Endothelial cell of umbilical vein (primary cell): ENCODE results near the gene SCAI. TPM values are rescaled to one million over a fixed set of nuclear protein-coding genes. Genes with fewer than 3 reads are reported as not detected.

Source experiments
- BruUV-seq: library from RNA; stranded (reverse); fragments of 400-500 nt; replicated peaks from 2 replicates; lab custom pipeline; 2021; lab: Mats Ljungman, UMichigan
- CTCF ChIA-PET: fragments of 300-600, 350-600 bp; sonication (Branson Sonifier 250); formaldehyde crosslinking; loops from one replicate; lab custom pipeline; 2021; ENCODE audit warnings: antibody characterized with exemption, inconsistent platforms; lab: Charles Lee
- POLR2A ChIA-PET: fragments of 300-600, 350-600 bp; sonication (Branson Sonifier 250); formaldehyde crosslinking; loops from one replicate; lab custom pipeline; 2021; ENCODE audit warnings: antibody characterized with exemption, inconsistent platforms; lab: Charles Lee
- DNase-seq: peaks from one replicate; pipeline ENCODE4 v3.0.0-alpha.2; 2011; ENCODE audit warnings: low read depth, low spot score
- FAIRE-seq: peaks from 2 replicates; lab custom pipeline; 2011; peaks lifted over from hg19 to GRCh38; lab: Jason Lieb, UNC
- H2AFZ ChIP-seq: 2 replicates; pipeline ENCODE4 v1.6.0; 2012; ENCODE audit warnings: low read depth, low read length, control low read depth, inconsistent platforms
- H3K27ac ChIP-seq: 2 replicates; pipeline ENCODE4 v1.5.1; 2011; ENCODE audit warnings: low read depth, mild to moderate bottlenecking, control low read depth, low read length, moderate library complexity; ENCODE audit not compliant: insufficient read depth
- H3K27me3 ChIP-seq, 2 experiments: 2 replicates each; pipeline versions ENCODE4 v1.6.0 to v1.6.1; 2011; ENCODE audit warnings: low read length in 2 of 2, mixed read lengths in 1 of 2; ENCODE audit not compliant: control insufficient read depth in 2 of 2, insufficient read depth in 2 of 2
- H3K36me3 ChIP-seq, 2 experiments: 2 replicates in 1 of 2; 3 replicates in 1 of 2; pipeline ENCODE4 v1.5.1; 2011; ENCODE audit warnings: low read length in 2 of 2, mild to moderate bottlenecking in 1 of 2, moderate library complexity in 1 of 2; ENCODE audit not compliant: control insufficient read depth in 2 of 2, insufficient read depth in 2 of 2; ENCODE audit errors: extremely low read depth in 1 of 2
- H3K4me1 ChIP-seq: 3 replicates; pipeline ENCODE4 v1.5.1; 2011; ENCODE audit warnings: mild to moderate bottlenecking, low read length; ENCODE audit not compliant: control insufficient read depth, insufficient read depth; ENCODE audit errors: extremely low read depth
- H3K4me2 ChIP-seq: 2 replicates; pipeline ENCODE4 v1.6.1; 2011; ENCODE audit warnings: low read length, control low read depth, mixed read lengths; ENCODE audit not compliant: insufficient read depth
- H3K4me3 ChIP-seq, 3 experiments: fragments of 200-600 bp in 1 of 3; sonication (generic), shearing (Covaris generic) in 1 of 3; replicated peaks in 1 of 3; 2 replicates each; pipeline ENCODE4 v1.5.1; 2011 to 2016; ENCODE audit warnings: control low read depth in 3 of 3, low read length in 3 of 3, mild to moderate bottlenecking in 2 of 3, inconsistent platforms in 1 of 3, low read depth in 1 of 3, moderate library complexity in 1 of 3; ENCODE audit not compliant: insufficient read depth in 1 of 3
- H3K79me2 ChIP-seq: 2 replicates; pipeline ENCODE4 v1.6.0; 2012; ENCODE audit warnings: low read length, inconsistent platforms; ENCODE audit not compliant: control insufficient read depth, insufficient read depth
- H3K9ac ChIP-seq: replicated peaks from 2 replicates; pipeline ENCODE3; 2011; ENCODE audit warnings: low read length, control low read depth; ENCODE audit not compliant: insufficient read depth; ENCODE audit errors: extremely low read depth
- H3K9me1 ChIP-seq: replicated peaks from 3 replicates; pipeline ENCODE4 v1.6.0; 2011; ENCODE audit warnings: mild to moderate bottlenecking, low read length; ENCODE audit not compliant: control insufficient read depth, insufficient read depth; ENCODE audit errors: extremely low read depth
- H3K9me3 ChIP-seq: replicated peaks from 2 replicates; pipeline ENCODE4 v1.5.1; 2012; ENCODE audit warnings: low read length, inconsistent platforms; ENCODE audit not compliant: control insufficient read depth, insufficient read depth
- H4K20me1 ChIP-seq: replicated peaks from 2 replicates; pipeline ENCODE3; 2011; ENCODE audit warnings: mild to moderate bottlenecking, low read length; ENCODE audit not compliant: control insufficient read depth, insufficient read depth; ENCODE audit errors: extremely low read depth
- EZH2 ChIP-seq: IDR thresholded peaks from 2 replicates; pipeline ENCODE4 v1.6.1; 2012; ENCODE audit warnings: borderline replicate concordance, low read depth, mild to moderate bottlenecking, moderate library complexity, low read length, inconsistent platforms; ENCODE audit not compliant: severe bottlenecking
- FOS ChIP-seq: IDR thresholded peaks from 2 replicates; pipeline ENCODE4 v1.6.1; 2011; ENCODE audit warnings: mild to moderate bottlenecking, low read length, moderate library complexity, borderline replicate concordance; ENCODE audit not compliant: insufficient read depth
- GATA2 ChIP-seq: IDR thresholded peaks from 2 replicates; pipeline ENCODE4 v1.7.0; 2011; ENCODE audit warnings: low read depth, mild to moderate bottlenecking, moderate library complexity, mixed read lengths, low read length; ENCODE audit not compliant: insufficient read length, insufficient read depth
- JUN ChIP-seq: IDR thresholded peaks from 2 replicates; pipeline ENCODE4 v1.6.1; 2011; ENCODE audit warnings: borderline replicate concordance, low read depth; ENCODE audit not compliant: insufficient read length, insufficient read depth
- MYC ChIP-seq: IDR thresholded peaks from one replicate; pipeline ENCODE4 v1.6.1; 2011; ENCODE audit warnings: mild to moderate bottlenecking, low read depth, low read length
- POLR2A ChIP-seq: IDR thresholded peaks from 2 replicates; pipeline ENCODE4 v1.6.1; 2012; ENCODE audit warnings: low read depth, mild to moderate bottlenecking, control low read depth, low read length
- POLR2AphosphoS5 ChIP-seq: IDR thresholded peaks from 2 replicates; pipeline ENCODE4 v1.6.1; 2012; ENCODE audit warnings: low read depth, mild to moderate bottlenecking, control low read depth, low read length, moderate library complexity; ENCODE audit not compliant: insufficient read depth
- dilution Hi-C: fragments of 300-500 bp; cut with MboI; formaldehyde crosslinking; loops from one replicate; pipeline ENCODE4 v1.15.0; 2019; ENCODE audit warnings: low sequenced_read_pairs; ENCODE audit not compliant: extremely low pct_ligation_motif_present
- intact Hi-C: fragments of 100-400 bp; cut with micrococcal nuclease; formaldehyde crosslinking; loops from one replicate; pipeline ENCODE4 v1.10.0; 2022
- polyA plus RNA-seq, 4 experiments: library from polyadenylated mRNA; depleted of rRNA in 3 of 4; stranded (reverse) in 3 of 4; unstranded in 1 of 4; fragments of >200 nt; gene quantifications; 2 replicates each; pipeline versions ENCODE4 v1.2.1 to v1.2.3, GENCODE V29; 2011 to 2012; ENCODE audit warnings: missing spikeins in 1 of 4
- total RNA-seq: library from RNA; stranded (reverse); gene quantifications from 2 replicates; pipeline ENCODE4 v1.2.3, GENCODE V29; 2021
- TF ChIP-seq, protein P1 (sequence below): IDR thresholded peaks from 2 replicates; pipeline ENCODE4 v1.6.1; 2011; ENCODE audit not compliant: insufficient read depth, insufficient read length
- TF ChIP-seq, protein P2 (sequence below), 2 donors: IDR thresholded peaks; 1 replicate in 1 of 2; 2 replicates in 1 of 2; pipeline ENCODE4 v1.5.1; 2011; ENCODE audit warnings: low read length in 2 of 2, mild to moderate bottlenecking in 2 of 2, moderate library complexity in 2 of 2, control low read depth in 1 of 2, inconsistent platforms in 1 of 2, low read depth in 1 of 2; ENCODE audit not compliant: insufficient read depth in 1 of 2; ENCODE audit errors: extremely low read depth in 1 of 2

The SCAI gene
- total and polyA plus RNA-seq, 2 donors (not counting 3 experiments of a cell fraction or from before 2014, with no cell fraction given), result 2.0 to 9.3 TPM

DNA sequence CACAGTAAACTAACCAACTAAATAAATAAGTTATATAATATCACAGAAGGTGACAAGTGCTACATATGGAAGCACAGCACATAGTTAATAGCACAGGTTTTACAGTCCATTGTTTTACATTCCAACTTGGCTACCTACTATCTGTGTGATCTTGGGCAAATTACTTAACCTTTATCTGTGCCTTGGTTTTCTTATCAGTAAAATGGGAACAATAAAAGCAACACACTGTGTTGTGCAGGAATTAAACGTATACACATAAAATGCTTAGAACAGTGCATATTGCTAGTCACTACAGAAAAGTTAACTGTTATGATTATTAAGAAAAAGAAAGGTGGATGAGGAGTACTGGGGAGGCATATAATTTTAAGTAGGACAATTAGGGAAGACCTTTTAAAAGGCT, 159.6 kb downstream of the SCAI start:
- Histone ChIP-seq H3K4me3 (no peak overlapping the region), H3K4me1 (no peaks in the 10 kb centered on the region), H4K20me1 (no peaks in the 10 kb centered on the region), H3K79me2 (no peaks in the 10 kb centered on the region), H3K36me3 (no peaks in the 10 kb centered on the region), H3K27ac (no peak overlapping the region), H3K9me1 (no peaks in the 10 kb centered on the region), H3K4me2 (no peak overlapping the region), H3K9ac (no peak overlapping the region), H3K9me3 (no peaks in the 10 kb centered on the region), H3K27me3 (no peaks in the 10 kb centered on the region), H2AFZ (no peak overlapping the region)
- no peak for FAIRE-seq
- dilution Hi-C loops (no loop called here), intact Hi-C loops (no loop called here)
- TF ChIP-seq POLR2A, result no peak
- no peak for TF ChIP-seq EZH2
- TF ChIP-seq MYC, result no peak
- TF ChIP-seq, protein P1, sequence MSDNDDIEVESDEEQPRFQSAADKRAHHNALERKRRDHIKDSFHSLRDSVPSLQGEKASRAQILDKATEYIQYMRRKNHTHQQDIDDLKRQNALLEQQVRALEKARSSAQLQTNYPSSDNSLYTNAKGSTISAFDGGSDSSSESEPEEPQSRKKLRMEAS, result no peak
- TF ChIP-seq POLR2AphosphoS5, result no peak
- no peak for TF ChIP-seq GATA2
- TF ChIP-seq, protein P2, sequence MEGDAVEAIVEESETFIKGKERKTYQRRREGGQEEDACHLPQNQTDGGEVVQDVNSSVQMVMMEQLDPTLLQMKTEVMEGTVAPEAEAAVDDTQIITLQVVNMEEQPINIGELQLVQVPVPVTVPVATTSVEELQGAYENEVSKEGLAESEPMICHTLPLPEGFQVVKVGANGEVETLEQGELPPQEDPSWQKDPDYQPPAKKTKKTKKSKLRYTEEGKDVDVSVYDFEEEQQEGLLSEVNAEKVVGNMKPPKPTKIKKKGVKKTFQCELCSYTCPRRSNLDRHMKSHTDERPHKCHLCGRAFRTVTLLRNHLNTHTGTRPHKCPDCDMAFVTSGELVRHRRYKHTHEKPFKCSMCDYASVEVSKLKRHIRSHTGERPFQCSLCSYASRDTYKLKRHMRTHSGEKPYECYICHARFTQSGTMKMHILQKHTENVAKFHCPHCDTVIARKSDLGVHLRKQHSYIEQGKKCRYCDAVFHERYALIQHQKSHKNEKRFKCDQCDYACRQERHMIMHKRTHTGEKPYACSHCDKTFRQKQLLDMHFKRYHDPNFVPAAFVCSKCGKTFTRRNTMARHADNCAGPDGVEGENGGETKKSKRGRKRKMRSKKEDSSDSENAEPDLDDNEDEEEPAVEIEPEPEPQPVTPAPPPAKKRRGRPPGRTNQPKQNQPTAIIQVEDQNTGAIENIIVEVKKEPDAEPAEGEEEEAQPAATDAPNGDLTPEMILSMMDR (IDR thresholded peaks at IDR 0.05; ENCODE audit: extremely low read depth in 1 of 2, insufficient read depth in 1 of 2, low read depth in 1 of 2, low read length in 2 of 2), result no peak
- no peak for TF ChIP-seq JUN
- no peak for TF ChIP-seq FOS
- no TSS peak for BruUV-seq
- CTCF ChIA-PET, result no interaction called here
- DNase-seq, result no peak
- POLR2A ChIA-PET, result no interaction called here
